Astrocyte (in vitro differentiated cells and primary cell): ENCODE data around the gene HDC. TPM values are rescaled to one million over a fixed set of nuclear protein-coding genes. Genes with fewer than 3 reads are reported as not detected.

ENCODE experiments used
- DNase-seq: peaks from one replicate; pipeline ENCODE4 v3.0.0-alpha.2; 2010; ENCODE audit warnings: low read depth
- FAIRE-seq: peaks from 2 replicates; lab custom pipeline; 2011; peaks lifted over from hg19 to GRCh38; lab: Jason Lieb, UNC
- H2AFZ ChIP-seq: 2 replicates; pipeline ENCODE4 v1.6.0; 2012; ENCODE audit warnings: low read depth, low read length, inconsistent platforms
- H3K27ac ChIP-seq: 2 replicates; pipeline ENCODE4 v1.5.1; 2011; ENCODE audit warnings: low read depth, low read length, inconsistent platforms
- H3K27me3 ChIP-seq: 2 replicates; pipeline ENCODE4 v1.6.0; 2011; ENCODE audit warnings: low read length, inconsistent platforms; ENCODE audit not compliant: insufficient read depth
- H3K36me3 ChIP-seq: 2 replicates; pipeline ENCODE4 v1.5.1; 2011; ENCODE audit warnings: low read length, inconsistent platforms; ENCODE audit not compliant: insufficient read depth
- H3K4me1 ChIP-seq: 2 replicates; pipeline ENCODE4 v1.5.1; 2011; ENCODE audit warnings: low read length, inconsistent platforms; ENCODE audit not compliant: insufficient read depth
- H3K4me2 ChIP-seq: 2 replicates; pipeline ENCODE4 v1.6.0; 2012; ENCODE audit warnings: low read length, inconsistent platforms
- H3K4me3 ChIP-seq: 2 replicates; pipeline ENCODE4 v1.5.1; 2011; ENCODE audit warnings: low read depth, mild to moderate bottlenecking, low read length, inconsistent platforms; ENCODE audit not compliant: insufficient read depth
- H3K79me2 ChIP-seq: 2 replicates; pipeline ENCODE4 v1.6.0; 2012; ENCODE audit warnings: mild to moderate bottlenecking, low read length, inconsistent platforms; ENCODE audit not compliant: insufficient read depth
- H3K9ac ChIP-seq: 2 replicates; pipeline ENCODE4 v1.6.0; 2012; ENCODE audit warnings: mild to moderate bottlenecking, low read length, inconsistent platforms
- H3K9me3 ChIP-seq: 2 replicates; pipeline ENCODE4 v1.5.1; 2012; ENCODE audit warnings: low read depth, mild to moderate bottlenecking, low read length, inconsistent platforms; ENCODE audit not compliant: insufficient read depth
- H4K20me1 ChIP-seq: 2 replicates; pipeline ENCODE4 v1.6.0; 2012; ENCODE audit warnings: low read length, inconsistent platforms; ENCODE audit not compliant: insufficient read depth
- H3K27ac Mint-ChIP-seq: one replicate; pipeline ENCODE4 v1.8.0; 2021; ENCODE audit warnings: mild to moderate bottlenecking, mixed read lengths; ENCODE audit not compliant: unreplicated experiment
- H3K27me3 Mint-ChIP-seq: one replicate; pipeline ENCODE4 v1.8.0; 2021; ENCODE audit warnings: low read depth, mixed read lengths; ENCODE audit not compliant: unreplicated experiment
- H3K36me3 Mint-ChIP-seq: one replicate; pipeline ENCODE4 v1.8.0; 2021; ENCODE audit warnings: low read depth, mixed read lengths; ENCODE audit not compliant: unreplicated experiment
- H3K4me1 Mint-ChIP-seq: one replicate; pipeline ENCODE4 v1.8.0; 2021; ENCODE audit warnings: low read depth, mixed read lengths; ENCODE audit not compliant: unreplicated experiment
- H3K4me3 Mint-ChIP-seq: one replicate; pipeline ENCODE4 v1.8.0; 2021; ENCODE audit warnings: mild to moderate bottlenecking, moderate library complexity, mixed read lengths; ENCODE audit not compliant: unreplicated experiment
- H3K9me3 Mint-ChIP-seq: one replicate; pipeline ENCODE4 v1.8.0; 2021; ENCODE audit warnings: mild to moderate bottlenecking, mixed read lengths; ENCODE audit not compliant: unreplicated experiment
- CTCF ChIP-seq: IDR thresholded peaks from 2 replicates; pipeline ENCODE4 v1.5.1; 2011; ENCODE audit warnings: low read depth, mild to moderate bottlenecking, inconsistent platforms, low read length, moderate library complexity; ENCODE audit not compliant: insufficient read depth
- EZH2 ChIP-seq: IDR thresholded peaks from 2 replicates; pipeline ENCODE4 v1.6.1; 2012; ENCODE audit warnings: mild to moderate bottlenecking, low read length, inconsistent platforms; ENCODE audit not compliant: insufficient read depth
- total RNA-seq: library from RNA; stranded (reverse); gene quantifications from 2 replicates; pipeline ENCODE4 v1.2.1, GENCODE V29; 2021

Gene HDC
- total RNA-seq, 1 donor from 2014 or later = not detected

DNA sequence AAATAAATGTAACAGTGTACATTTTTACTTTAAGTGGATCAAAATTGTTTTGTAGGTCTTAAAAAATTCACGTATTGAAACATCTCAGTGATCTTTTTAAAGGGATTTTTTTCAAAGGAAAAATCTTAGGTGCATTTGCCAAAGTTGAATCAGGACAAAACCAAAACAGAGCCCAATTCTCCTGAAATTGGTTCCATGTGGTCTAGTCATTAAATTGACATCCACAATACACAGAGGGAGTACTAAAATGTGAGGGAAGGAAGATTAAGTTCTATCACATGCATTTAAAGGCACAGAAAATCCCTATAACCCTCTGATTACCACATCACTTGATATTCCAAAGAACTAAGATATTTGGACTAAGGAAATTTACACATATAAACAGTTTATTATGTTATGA lies 39.3 kb upstream of the HDC start:
- H3K27ac ChIP-seq = no peak overlapping the region
- Mint-ChIP-seq H3K27me3 (no peaks in the 10 kb centered on the region), H3K36me3 (peaks cover 19% of the 10 kb centered on the region), H3K4me1 (no peaks in the 10 kb centered on the region), H3K4me3 (no peak overlapping the region), H3K27ac (no peak overlapping the region), H3K9me3 (peaks cover 5% of the 10 kb centered on the region)
- H3K79me2 ChIP-seq = no peaks in the 10 kb centered on the region
- no peak overlapping the region for H3K4me2 ChIP-seq
- H2AFZ ChIP-seq = no peak overlapping the region
- H3K36me3 ChIP-seq = peaks cover 15% of the 10 kb centered on the region
- no peak overlapping the region for H3K9ac ChIP-seq
- FAIRE-seq (no peak), DNase-seq (no peak)
- H3K9me3 ChIP-seq = no peaks in the 10 kb centered on the region
- no peaks in the 10 kb centered on the region for H4K20me1 ChIP-seq
- TF ChIP-seq CTCF (no peak), EZH2 (no peak)
- H3K27me3 ChIP-seq = no peaks in the 10 kb centered on the region
- no peaks in the 10 kb centered on the region for H3K4me1 ChIP-seq
- no peak overlapping the region for H3K4me3 ChIP-seq

- H3K36me3 Mint-ChIP-seq = peaks cover 13% of the 10 kb centered on the region
Measured at GRCh38 chr15:50302581-50302980, 37.1 kb upstream of the HDC start.

More at GRCh38 chr15:50302581-50302980, 37.1 kb upstream of the HDC start:
- no peaks in the 10 kb centered on the region for H3K79me2 ChIP-seq
- no peak overlapping the region for H3K4me2 ChIP-seq
- TF ChIP-seq CTCF = no peak
- TF ChIP-seq EZH2 = no peak
- H3K4me1 Mint-ChIP-seq = no peaks in the 10 kb centered on the region
- H4K20me1 ChIP-seq = no peaks in the 10 kb centered on the region
- H3K27ac ChIP-seq = no peak overlapping the region
- H2AFZ ChIP-seq = no peak overlapping the region
- H3K9ac ChIP-seq = no peak overlapping the region
- H3K4me3 Mint-ChIP-seq = no peak overlapping the region
- no peak for DNase-seq
- no peak for FAIRE-seq
- no peak overlapping the region for H3K27ac Mint-ChIP-seq
- peaks cover 3% of the 10 kb centered on the region for H3K9me3 Mint-ChIP-seq
- no peaks in the 10 kb centered on the region for H3K4me1 ChIP-seq
- no peaks in the 10 kb centered on the region for H3K9me3 ChIP-seq
- no peaks in the 10 kb centered on the region for H3K27me3 ChIP-seq
- no peak overlapping the region for H3K4me3 ChIP-seq
- H3K36me3 ChIP-seq = peaks cover 9% of the 10 kb centered on the region
- H3K27me3 Mint-ChIP-seq = no peaks in the 10 kb centered on the region
